ENCODE results near the gene RPN1.
"Not testable (repeated sequence)": the region's sequence is repeated elsewhere in the genome, so short reads cannot be mapped to it uniquely, and the experiment has no call there.

Gene RPN1

DNA sequence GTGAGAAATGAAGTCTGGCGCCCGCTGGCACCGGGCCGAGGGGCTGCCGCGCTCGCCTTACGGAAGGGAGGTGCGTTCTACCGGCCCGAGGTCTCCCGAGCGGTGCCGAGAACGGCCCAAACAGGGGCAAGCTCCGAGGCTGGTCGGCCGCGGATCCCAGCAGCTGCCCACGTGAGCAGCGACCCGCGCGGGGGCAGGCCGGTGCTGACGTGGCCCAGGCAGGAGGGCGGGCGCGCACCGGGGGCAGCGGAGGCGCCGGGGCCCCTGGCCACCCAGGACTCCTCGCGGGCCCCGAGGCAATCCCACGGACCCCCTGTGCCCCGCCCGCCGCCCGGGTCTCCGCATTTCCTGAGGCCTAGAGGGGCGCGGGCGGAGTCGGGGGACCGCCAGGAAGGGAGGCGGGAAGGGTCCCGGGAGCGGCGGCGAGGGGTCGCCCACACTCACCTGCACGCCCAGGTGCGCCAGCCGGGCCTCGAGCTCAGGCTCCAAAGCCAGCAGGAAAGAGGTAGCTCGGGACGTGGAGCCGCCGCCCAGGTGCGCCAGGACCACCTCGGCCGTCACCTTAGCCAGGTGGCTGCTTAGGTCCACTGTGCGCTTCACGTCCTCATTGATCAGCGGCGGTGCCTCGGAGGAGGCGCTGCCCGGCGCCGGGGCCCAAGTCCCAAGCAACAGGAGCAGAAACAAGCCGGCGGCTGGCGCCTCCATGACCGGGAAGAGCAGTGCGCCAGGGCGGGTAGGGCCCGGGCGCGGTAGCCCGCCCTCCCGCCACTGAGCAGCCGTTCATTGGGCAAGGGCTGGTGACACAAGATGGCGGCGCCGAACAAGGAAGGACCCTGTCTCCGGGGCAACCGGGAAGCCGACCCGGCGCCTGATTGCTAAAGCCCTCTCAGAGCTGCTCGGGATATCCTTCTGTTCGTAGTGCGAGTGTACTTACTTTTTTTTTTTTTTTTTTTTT is at the start of gene RPN1:
TSS of gene RPN1 (minus strand) at position 723 of the 955 bp plus-strand sequence. CDS start at position 705, 18 bp downstream.
- peak; percentile 90 for DNase-seq (ENCODE audit: low spot score)

DNA sequence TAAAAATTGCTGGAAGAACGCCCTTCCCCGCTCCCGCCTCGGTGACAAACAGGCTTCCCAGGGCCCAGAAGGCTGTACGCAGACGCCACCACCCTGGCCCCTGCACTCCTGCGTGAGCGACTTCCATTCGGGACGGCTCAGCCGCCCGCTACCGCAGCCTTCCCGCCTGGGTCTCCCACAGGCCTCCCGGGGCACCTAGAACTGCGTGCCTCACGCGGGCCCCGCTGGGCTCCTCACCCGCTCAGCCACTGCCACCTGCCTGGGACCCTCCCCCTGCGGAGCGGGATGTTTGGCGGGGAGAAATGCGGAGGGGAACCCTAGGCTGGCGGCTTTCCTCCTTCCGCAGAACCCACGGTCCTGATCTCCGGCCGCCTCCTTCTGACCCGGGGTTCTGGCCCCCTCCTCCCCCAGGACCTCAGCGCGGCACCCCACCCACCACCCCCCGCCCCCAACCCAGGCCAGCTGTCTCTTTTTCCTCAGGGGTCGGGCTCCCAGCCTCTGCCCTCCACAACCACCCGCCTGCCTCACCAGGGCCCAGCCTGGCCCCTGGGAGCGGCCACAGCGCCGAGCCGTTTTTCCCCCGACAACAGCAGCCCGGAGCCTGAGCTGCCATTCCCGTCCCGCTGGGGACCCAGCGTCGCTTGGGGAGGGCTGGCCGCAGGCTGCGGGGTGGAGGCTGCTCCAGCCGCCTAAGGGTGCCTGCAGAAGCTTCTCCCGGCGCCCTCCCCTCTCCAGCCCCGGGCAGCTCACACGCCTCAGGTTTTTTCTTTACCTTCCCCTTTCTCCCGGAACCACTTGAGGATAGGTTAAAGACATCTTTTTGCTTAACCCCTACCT is 47.8 kb upstream of the RPN1 start:
- DNase-seq (ENCODE audit: low spot score), result no peak

DNA sequence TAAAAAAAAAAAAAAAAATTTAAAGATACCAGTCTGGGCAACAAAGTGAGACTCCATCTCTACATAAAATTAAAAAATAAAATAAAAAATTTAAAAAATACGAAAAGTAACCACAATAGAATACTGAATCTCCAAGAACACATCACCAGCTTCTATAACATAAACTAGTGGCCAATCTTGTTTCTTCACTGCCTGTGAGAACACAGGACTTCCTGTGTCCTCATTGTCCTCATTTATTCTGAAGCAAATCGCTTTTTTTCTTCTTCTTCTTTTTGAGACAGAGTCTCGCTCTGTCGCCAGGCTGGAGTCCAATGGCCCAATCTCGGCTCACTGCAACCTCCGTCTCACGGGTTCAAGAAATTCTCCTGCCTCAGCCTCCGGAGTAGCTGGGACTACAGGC is 46.7 kb upstream of the RPN1 start:
- no peak for DNase-seq (ENCODE audit: low spot score)

- DNase-seq (ENCODE audit: low spot score), result no peak
These were observed 43.1 kb upstream of the RPN1 start for GRCh38 chr3:128693696-128694095.

DNA sequence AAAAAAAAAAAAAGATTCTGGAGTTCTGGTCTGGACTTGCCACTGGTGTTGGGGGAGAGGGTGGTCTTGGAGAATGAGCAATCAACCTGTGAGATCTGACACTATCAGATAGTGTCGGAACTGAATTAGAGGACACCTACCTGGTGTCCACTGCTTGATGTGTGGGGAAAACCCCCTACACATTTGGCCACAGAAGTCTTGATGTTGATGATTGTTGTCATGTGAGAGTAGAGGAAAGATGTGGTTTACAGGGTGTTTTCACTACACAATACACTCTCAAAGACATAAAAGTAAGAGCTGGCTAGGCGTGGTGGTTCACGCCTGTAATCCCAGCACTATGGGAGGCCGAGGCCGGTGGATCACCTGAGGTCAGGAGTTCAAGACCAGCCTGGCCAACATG is 38.4 kb upstream of the RPN1 start:
- DNase-seq (ENCODE audit: low spot score), result no peak

- DNase-seq (ENCODE audit: low spot score), result no peak
These were observed 35.8 kb upstream of the RPN1 start for GRCh38 chr3:128686465-128686864.

- no peak for DNase-seq (ENCODE audit: low spot score)
These were observed 34.5 kb upstream of the RPN1 start for GRCh38 chr3:128684986-128685726.

GRCh38 chr3:128683957-128684356 is 33.3 kb upstream of the RPN1 start:
- DNase-seq (ENCODE audit: low spot score), result no peak

DNA sequence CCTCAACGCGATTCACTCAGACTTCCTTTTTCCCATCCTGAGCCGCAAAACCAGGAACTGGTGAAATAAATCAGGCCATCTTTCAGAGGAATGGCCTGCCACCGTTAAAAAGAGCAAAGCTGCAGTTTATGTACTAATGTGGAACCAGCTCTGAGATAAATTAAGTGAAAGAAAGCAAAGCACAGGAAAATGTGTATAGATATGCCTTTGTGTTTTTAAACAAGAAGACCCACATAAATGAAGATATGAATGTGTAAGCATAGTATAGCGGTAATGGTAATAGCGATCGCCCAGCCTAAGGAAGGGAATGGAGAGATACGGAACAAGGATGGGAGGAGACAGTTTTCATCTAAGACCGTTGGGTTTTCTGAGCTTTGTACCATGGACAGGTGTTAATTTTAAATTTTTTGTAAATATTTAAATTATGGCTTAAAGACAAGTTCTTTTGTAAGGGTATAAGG is 30.8 kb upstream of the RPN1 start:
- DNase-seq (ENCODE audit: low spot score), result peak; percentile 72

DNA sequence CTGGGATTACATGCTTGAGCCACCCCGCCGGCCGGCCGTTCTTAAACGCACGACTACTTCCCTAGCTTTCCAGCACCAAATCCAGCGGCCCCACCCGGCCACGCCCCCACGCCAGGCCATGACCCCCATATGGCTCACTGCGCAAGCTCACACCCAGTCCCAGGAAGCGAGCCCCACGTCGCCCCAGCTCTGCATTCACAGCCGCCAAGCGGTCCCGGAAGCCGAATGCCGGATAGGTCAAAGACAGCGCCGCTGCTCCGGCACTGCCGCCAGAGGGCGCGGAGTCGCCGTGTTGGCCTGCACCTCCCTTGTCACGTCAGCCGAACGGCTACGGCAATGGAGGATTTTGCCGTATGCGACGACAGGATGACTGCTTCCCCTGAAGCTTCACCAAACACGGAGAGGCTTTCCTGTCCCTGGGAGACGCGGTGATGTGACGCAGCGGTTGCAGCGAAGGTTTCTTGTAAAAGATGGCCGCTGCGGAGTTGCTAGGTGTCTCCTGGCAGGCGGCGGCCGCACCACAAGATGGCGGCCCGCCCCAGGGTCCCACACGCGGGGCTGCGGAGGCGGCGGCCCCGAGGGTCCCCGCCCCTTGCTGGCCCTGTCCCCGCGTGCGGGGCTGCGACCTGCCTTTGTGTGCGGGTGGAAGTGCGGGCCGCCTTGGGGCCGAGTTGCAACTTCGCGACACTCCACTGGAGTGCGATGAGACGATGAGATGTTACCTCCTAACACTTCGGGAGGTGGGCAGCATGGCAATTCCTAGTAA is 30.2 kb upstream of the RPN1 start:
- DNase-seq (ENCODE audit: low spot score), result peak; percentile 98

GRCh38 chr3:128679338-128679737 is 28.7 kb upstream of the RPN1 start:
- no peak for DNase-seq (ENCODE audit: low spot score)

DNA sequence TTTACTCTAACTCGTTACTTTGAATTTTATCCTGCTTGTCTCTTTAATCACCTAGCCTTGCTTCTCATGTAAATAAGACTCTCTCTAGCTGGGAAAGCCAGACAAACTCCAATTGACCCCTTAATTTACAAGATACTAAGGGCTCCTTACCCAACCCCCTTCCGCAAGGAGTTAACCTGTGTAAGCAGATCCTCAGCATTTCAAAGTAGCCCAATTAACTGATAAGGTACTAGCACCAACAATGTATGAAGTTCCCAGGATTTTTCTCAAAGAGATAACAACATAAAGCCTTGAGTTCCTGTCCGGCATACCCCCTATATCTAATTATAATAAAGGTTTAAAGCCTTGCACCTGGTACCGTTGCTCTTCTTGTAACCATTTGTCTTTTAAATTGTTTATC is 25.2 kb upstream of the RPN1 start:
- not testable (repeated sequence) for DNase-seq (ENCODE audit: low spot score)

DNA sequence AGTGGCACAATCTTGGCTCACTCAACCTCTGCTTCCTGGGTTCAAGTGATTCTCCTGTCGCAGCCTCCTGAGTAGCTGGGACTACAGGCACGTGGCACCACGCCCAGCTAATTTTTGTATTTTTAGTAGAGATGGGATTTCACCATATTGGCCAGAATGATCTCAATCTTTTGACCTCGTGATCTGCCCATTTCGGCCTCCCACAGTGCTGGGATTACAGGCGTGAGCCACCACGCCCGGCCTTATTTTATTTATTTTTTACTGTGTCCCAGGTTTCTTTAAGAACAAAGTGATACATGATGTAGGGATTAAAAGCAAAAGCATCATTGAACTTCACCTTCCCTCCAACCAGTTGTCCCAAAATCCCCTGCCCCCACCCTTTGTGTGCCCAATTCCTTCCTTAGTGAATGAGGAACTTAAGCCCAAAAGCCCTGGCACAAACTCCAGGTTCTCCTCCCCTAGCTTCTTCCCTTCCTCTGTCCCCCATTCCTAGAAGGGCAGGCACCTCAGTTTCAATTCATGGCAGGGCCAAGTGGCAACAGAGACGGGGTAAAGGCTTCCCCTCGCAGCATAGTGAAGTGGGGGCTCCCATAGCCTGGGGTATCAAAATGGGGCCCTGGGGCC is 23.7 kb upstream of the RPN1 start:
- no peak for DNase-seq (ENCODE audit: low spot score)

DNA sequence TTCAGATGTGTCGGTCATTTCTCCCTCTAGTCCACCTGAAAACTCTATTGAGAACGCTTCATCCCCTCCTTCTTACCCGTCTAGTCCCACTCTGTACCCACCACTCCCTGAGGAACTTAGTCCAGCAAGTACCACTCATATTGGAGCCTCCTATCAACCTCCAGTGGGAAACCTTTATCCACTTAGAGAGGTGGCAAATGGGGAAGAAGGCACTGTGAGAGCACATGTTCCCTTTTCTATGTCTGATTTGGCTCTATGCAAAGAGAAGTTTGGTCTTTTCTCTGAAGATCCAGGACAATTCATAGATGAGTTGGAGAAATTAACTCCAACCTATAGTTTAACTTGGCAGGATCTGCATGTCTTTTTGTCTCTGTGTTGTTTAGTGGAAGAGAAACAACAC is 17.0 kb upstream of the RPN1 start:
- DNase-seq (ENCODE audit: low spot score), result no peak

GRCh38 chr3:128665362-128666021 is 14.9 kb upstream of the RPN1 start:
- no peak for DNase-seq (ENCODE audit: low spot score)

- DNase-seq (ENCODE audit: low spot score), result no peak
These were observed 12.5 kb upstream of the RPN1 start for GRCh38 chr3:128663151-128663550.

GRCh38 chr3:128655531-128655930 is 4.9 kb upstream of the RPN1 start:
- DNase-seq (ENCODE audit: low spot score), result no peak

- peak; percentile 14 for DNase-seq (ENCODE audit: low spot score)
These were observed 3.6 kb upstream of the RPN1 start for GRCh38 chr3:128653993-128654805.

DNA sequence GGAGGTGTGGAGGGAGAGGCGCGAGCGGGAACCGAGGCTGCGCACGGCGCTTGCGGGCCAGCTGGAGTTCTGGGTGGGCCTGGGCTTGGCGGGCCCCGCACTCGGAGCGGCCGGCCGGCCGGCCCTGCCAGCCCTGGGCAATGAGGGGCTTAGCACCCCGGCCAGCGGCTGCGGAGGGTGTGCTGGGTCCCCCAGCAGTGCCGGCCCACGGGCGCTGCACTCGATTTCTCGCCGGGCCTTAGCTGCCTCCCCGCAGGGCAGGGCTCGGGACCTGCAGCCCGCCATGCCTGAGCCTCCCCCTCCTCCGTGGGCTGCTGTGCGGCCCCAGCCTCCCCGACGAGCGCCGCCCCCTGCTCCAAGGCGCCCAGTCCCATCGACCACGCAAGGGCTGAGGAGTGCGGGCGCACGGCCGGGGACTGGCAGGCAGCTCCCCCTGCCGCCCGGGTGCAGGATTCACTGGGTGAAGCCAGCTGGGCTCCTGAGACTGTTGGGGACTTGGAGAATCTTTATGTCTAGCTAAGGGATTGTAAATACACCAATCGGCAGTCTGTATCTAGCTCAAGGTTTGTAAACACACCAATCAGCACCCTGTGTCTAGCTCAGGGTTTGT is 2.9 kb upstream of the RPN1 start:
- DNase-seq (ENCODE audit: low spot score), result not testable (repeated sequence)

Measured in pons (tissue), 1 donor.